Thyroid gland (tissue), 4 donors: ENCODE measurements around the gene TUBB.

Source experiments
- CTCF ChIP-seq, 6 experiments: fragments of 200-600 bp in 3 of 6; fragments of 450-650 bp in 3 of 6; sonication (generic) in 3 of 6; IDR thresholded peaks; one replicate each; pipeline ENCODE4 v1.5.1; 2016 to 2019; ENCODE audit warnings: antibody characterized with exemption in 6 of 6, mild to moderate bottlenecking in 2 of 6, inconsistent platforms in 1 of 6, moderate library complexity in 1 of 6
- POLR2A ChIP-seq, 2 donors: fragments of 450-650 bp; IDR thresholded peaks; one replicate each; pipeline ENCODE4 v1.6.1; 2017; ENCODE audit warnings: antibody characterized with exemption in 2 of 2, mild to moderate bottlenecking in 2 of 2, moderate library complexity in 1 of 2

GRCh38 chr6:30769853-30770524 lies 49.8 kb downstream of the TUBB start:
- TF ChIP-seq CTCF (IDR thresholded peaks at IDR 0.05), result no peak
- TF ChIP-seq POLR2A (IDR thresholded peaks at IDR 0.05), result no peak
